Dedifferentiated amniotic fluid mesenchymal stem cell (primary cell): Measurements from ENCODE around the gene MFRP.
A peak's percentile ranks its signal among the peaks of the same experiment; 100 is the strongest.

Experiments
- DNase-seq: peaks from one replicate; pipeline ENCODE4 v3.0.0-alpha.2; 2016; ENCODE audit errors: extremely low spot score

MFRP gene

GRCh38 chr11:119319136-119319699 lies 27.3 kb downstream of the MFRP start:
- no peak for DNase-seq

- DNase-seq = no peak
Observed at GRCh38 chr11:119318240-119319135, 28.0 kb downstream of the MFRP start.

GRCh38 chr11:119317592-119318239 lies 28.8 kb downstream of the MFRP start:
- DNase-seq = no peak

GRCh38 chr11:119316729-119317591 lies 29.5 kb downstream of the MFRP start, which contains the start of gene MCAM:
MCAM (minus strand) TSS chr11:119317130; CDS start chr11:119317101, 29 bp downstream.
- DNase-seq = no peak

GRCh38 chr11:119316016-119316728 lies 30.3 kb downstream of the MFRP start:
- no peak for DNase-seq

GRCh38 chr11:119315131-119316015 lies 31.1 kb downstream of the MFRP start:
- DNase-seq = no peak

GRCh38 chr11:119314726-119315125 lies 31.8 kb downstream of the MFRP start:
- DNase-seq = no peak

- no peak for DNase-seq
Observed at GRCh38 chr11:119310682-119311052, 35.8 kb downstream of the MFRP start.

- DNase-seq = no peak
Observed at GRCh38 chr11:119309953-119310681, 36.4 kb downstream of the MFRP start.

GRCh38 chr11:119309411-119309810 lies 37.1 kb downstream of the MFRP start:
- no peak for DNase-seq

- no peak for DNase-seq
Observed at GRCh38 chr11:119307974-119308373, 38.5 kb downstream of the MFRP start.

- DNase-seq = no peak
Observed at GRCh38 chr11:119307219-119307618, 39.3 kb downstream of the MFRP start.

GRCh38 chr11:119306373-119306890 lies 40.1 kb downstream of the MFRP start:
- DNase-seq = peak; percentile 22

- no peak for DNase-seq
Observed at GRCh38 chr11:119305556-119306372, 40.7 kb downstream of the MFRP start.

GRCh38 chr11:119303227-119303718 lies 43.2 kb downstream of the MFRP start:
- no peak for DNase-seq

- DNase-seq = no peak
Observed at GRCh38 chr11:119300198-119300964, 46.1 kb downstream of the MFRP start.

- DNase-seq = no peak
Observed at GRCh38 chr11:119299416-119299815, 47.1 kb downstream of the MFRP start.
